Measurements from ENCODE around the gene LRRN2. TPM values are rescaled to one million over a fixed set of nuclear protein-coding genes. Genes with fewer than 3 reads are reported as not detected.

The LRRN2 gene
- polyA plus RNA-seq, 1 experiment: not detected

- no peak overlapping the region for H3K4me3 ChIP-seq (ENCODE audit: low read depth, low read length)
- H3K27me3 ChIP-seq (ENCODE audit: control insufficient read depth, insufficient read depth, low read length): peaks cover 14% of the 10 kb centered on the region
- TF ChIP-seq, protein P1, sequence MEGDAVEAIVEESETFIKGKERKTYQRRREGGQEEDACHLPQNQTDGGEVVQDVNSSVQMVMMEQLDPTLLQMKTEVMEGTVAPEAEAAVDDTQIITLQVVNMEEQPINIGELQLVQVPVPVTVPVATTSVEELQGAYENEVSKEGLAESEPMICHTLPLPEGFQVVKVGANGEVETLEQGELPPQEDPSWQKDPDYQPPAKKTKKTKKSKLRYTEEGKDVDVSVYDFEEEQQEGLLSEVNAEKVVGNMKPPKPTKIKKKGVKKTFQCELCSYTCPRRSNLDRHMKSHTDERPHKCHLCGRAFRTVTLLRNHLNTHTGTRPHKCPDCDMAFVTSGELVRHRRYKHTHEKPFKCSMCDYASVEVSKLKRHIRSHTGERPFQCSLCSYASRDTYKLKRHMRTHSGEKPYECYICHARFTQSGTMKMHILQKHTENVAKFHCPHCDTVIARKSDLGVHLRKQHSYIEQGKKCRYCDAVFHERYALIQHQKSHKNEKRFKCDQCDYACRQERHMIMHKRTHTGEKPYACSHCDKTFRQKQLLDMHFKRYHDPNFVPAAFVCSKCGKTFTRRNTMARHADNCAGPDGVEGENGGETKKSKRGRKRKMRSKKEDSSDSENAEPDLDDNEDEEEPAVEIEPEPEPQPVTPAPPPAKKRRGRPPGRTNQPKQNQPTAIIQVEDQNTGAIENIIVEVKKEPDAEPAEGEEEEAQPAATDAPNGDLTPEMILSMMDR (IDR thresholded peaks at IDR 0.05; ENCODE audit: low read depth, low read length): no peak
- H3K9me3 ChIP-seq (ENCODE audit: control insufficient read depth, insufficient read depth, low read length): no peaks in the 10 kb centered on the region
- DNase-seq (ENCODE audit: low read depth, low spot score): no peak
- ChIA-PET CTCF (no interaction called here), POLR2A (no interaction called here)
- H3K27ac ChIP-seq (ENCODE audit: low read depth, low read length): no peak overlapping the region
Measured at GRCh38 chr1:204658295-204658694, 27.2 kb downstream of the LRRN2 start.

- POLR2A ChIA-PET: no interaction called here
- TF ChIP-seq, protein P1 (IDR thresholded peaks at IDR 0.05; ENCODE audit: low read depth, low read length): no peak
- CTCF ChIA-PET: no interaction called here
- Histone ChIP-seq H3K9me3 (ENCODE audit: control insufficient read depth, insufficient read depth, low read length) (no peaks in the 10 kb centered on the region), H3K27me3 (ENCODE audit: control insufficient read depth, insufficient read depth, low read length) (peaks cover 24% of the 10 kb centered on the region), H3K4me3 (ENCODE audit: low read depth, low read length) (no peak overlapping the region), H3K27ac (ENCODE audit: low read depth, low read length) (no peak overlapping the region)
- no peak for DNase-seq (ENCODE audit: low read depth, low spot score)
Measured at GRCh38 chr1:204653590-204654340, 31.8 kb downstream of the LRRN2 start.

GRCh38 chr1:204652497-204652896 is 33.0 kb downstream of the LRRN2 start:
- POLR2A ChIA-PET: no interaction called here
- Histone ChIP-seq H3K4me3 (ENCODE audit: low read depth, low read length) (no peak overlapping the region), H3K27ac (ENCODE audit: low read depth, low read length) (no peak overlapping the region), H3K27me3 (ENCODE audit: control insufficient read depth, insufficient read depth, low read length) (peaks cover 20% of the 10 kb centered on the region), H3K9me3 (ENCODE audit: control insufficient read depth, insufficient read depth, low read length) (no peaks in the 10 kb centered on the region)
- DNase-seq (ENCODE audit: low read depth, low spot score): no peak
- TF ChIP-seq, protein P1 (IDR thresholded peaks at IDR 0.05; ENCODE audit: low read depth, low read length): no peak
- CTCF ChIA-PET: interaction anchor here (0.8 kb wide), 1 partner anchor 87 kb away, joined by 3 read pairs; no protein-coding TSS in a partner anchor

GRCh38 chr1:204651843-204652421 is 33.6 kb downstream of the LRRN2 start:
- DNase-seq (ENCODE audit: low read depth, low spot score): no peak
- H3K27ac ChIP-seq (ENCODE audit: low read depth, low read length): no peak overlapping the region
- TF ChIP-seq, protein P1 (IDR thresholded peaks at IDR 0.05; ENCODE audit: low read depth, low read length): no peak
- CTCF ChIA-PET: no interaction called here
- H3K27me3 ChIP-seq (ENCODE audit: control insufficient read depth, insufficient read depth, low read length): peaks cover 20% of the 10 kb centered on the region
- no peak overlapping the region for H3K4me3 ChIP-seq (ENCODE audit: low read depth, low read length)
- H3K9me3 ChIP-seq (ENCODE audit: control insufficient read depth, insufficient read depth, low read length): no peaks in the 10 kb centered on the region
- POLR2A ChIA-PET: no interaction called here

GRCh38 chr1:204650911-204651570 is 34.5 kb downstream of the LRRN2 start:
- DNase-seq (ENCODE audit: low read depth, low spot score): no peak
- TF ChIP-seq, protein P1 (IDR thresholded peaks at IDR 0.05; ENCODE audit: low read depth, low read length): no peak
- POLR2A ChIA-PET: no interaction called here
- Histone ChIP-seq H3K27me3 (ENCODE audit: control insufficient read depth, insufficient read depth, low read length) (peaks cover 20% of the 10 kb centered on the region), H3K27ac (ENCODE audit: low read depth, low read length) (no peak overlapping the region), H3K4me3 (ENCODE audit: low read depth, low read length) (no peak overlapping the region), H3K9me3 (ENCODE audit: control insufficient read depth, insufficient read depth, low read length) (no peaks in the 10 kb centered on the region)
- CTCF ChIA-PET: no interaction called here
